RCC 7860 (cell line): ENCODE measurements around the gene PRKCD.
A peak's percentile ranks its signal among the peaks of the same experiment; 100 is the strongest.

Experiments
- DNase-seq: peaks from one replicate; pipeline ENCODE4 v3.0.0-alpha.2; 2015; ENCODE audit warnings: low spot score
- FAIRE-seq: peaks from 2 replicates; lab custom pipeline; 2012; peaks lifted over from hg19 to GRCh38; lab: Jason Lieb, UNC

Gene PRKCD

DNA sequence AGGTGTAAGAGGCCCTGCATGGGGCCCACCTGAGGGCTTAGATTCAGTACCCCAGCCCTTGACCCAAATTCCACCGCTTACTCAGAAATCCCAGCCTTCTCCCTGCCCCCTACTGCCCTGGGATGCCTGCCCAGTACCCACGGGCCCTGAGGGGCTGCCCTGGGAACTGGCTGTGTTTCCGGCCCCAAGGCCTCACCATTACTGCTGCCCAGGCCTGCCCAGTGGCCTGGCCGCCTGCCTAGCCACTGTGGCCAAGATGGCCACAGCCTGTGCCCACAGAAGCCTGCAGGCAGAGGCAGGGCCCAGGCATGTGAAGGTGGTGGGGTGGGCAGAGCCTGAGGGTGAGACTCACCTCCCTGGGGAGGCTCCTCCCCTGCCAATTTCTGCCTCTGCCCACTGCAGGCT lies 6.1 kb upstream of the PRKCD start:
- no peak for FAIRE-seq
- DNase-seq = no peak

DNA sequence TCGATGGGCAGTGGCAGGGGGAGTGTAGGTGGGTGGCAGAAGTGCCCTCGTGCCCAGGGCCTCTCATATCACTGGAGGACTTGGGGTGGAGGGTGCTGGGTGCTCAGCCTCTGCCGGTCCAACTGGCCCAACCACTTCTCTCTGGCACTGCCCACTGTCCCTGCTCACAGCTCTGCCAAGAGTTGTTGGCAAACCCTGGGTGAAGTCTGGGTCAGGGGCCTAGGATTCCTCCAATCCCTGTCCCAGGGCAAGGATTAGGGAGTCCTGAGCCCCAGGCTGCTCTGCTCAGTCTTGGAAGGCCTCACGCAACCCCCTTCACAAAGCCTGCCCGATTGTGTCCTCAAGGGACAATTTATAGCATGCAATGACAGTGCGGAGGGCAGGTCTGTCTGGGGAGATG lies 5.2 kb upstream of the PRKCD start:
- no peak for DNase-seq
- no peak for FAIRE-seq

DNA sequence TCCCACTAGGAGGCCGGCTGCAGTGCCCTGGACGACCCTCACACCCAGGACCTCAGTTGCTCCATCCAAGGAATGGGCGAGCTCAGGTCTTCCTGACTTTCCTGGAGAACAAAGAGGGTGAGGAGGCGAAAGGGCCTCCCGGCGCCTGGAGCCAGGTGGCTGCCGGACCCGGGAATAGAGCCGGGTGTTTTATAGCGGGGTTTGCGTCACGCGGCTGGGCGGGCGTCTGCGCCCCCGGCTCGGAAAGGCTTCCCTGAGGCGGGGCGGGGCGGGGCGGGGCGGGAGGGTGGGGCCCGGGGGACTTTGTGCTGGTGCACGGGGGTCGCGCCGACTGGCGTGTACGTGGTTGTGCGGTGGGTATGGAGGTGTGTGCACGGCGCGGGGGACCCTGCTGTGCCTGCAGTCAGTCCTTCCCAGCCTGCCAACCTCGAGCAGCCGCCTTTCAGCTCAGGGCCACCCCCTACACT lies 4.6 kb upstream of the PRKCD start:
- FAIRE-seq (no peak), DNase-seq (no peak)

DNA sequence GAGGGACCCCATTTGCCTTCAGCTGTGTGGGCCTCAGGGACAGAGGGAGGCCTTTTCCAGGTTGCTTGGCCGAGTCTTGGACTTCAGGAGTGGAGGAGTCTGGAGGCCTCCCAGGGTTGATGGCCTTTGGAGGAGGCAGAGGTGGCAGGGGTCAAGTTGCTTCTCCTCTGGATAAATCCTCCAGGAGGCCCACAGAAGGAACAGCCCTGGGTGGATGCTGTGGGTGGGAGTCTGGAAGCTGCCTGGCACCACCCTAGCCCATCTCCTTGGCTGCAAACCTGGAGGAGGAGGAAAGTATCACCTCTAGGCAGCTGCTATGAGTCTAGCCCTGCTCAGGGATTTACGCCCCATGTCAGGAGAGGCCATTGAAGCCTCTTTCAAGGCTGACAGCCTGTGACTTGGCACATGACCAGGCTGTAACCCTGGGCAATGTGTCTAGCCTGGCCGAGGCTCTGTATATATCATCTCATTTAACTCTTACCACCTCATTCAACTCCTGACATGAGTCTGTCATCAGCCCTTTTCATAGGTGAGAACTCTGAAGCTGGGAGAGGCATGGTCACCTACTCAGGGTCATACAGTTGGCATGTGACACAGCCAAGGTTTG lies 2.9 kb upstream of the PRKCD start:
- no peak for FAIRE-seq
- DNase-seq = no peak

DNA sequence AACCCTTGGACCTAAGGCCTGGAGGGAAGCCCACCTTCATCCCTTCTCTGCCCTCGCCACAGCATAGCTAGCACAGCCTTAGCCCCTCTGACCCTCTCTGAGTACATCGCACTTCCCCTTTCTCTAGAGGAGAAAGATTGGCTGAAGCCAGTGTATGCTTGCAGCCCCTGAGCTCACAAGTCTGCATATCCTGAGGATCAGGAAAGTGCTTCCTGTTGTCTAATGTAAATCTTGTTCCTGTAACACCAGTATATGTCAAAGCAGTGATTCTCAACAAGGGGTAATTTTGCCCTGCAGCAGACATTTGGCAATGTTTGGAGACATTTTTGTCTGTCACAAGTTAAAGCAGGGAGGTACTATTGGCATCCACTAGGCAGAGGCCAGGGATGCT lies 2.2 kb upstream of the PRKCD start:
- no peak for FAIRE-seq

DNA sequence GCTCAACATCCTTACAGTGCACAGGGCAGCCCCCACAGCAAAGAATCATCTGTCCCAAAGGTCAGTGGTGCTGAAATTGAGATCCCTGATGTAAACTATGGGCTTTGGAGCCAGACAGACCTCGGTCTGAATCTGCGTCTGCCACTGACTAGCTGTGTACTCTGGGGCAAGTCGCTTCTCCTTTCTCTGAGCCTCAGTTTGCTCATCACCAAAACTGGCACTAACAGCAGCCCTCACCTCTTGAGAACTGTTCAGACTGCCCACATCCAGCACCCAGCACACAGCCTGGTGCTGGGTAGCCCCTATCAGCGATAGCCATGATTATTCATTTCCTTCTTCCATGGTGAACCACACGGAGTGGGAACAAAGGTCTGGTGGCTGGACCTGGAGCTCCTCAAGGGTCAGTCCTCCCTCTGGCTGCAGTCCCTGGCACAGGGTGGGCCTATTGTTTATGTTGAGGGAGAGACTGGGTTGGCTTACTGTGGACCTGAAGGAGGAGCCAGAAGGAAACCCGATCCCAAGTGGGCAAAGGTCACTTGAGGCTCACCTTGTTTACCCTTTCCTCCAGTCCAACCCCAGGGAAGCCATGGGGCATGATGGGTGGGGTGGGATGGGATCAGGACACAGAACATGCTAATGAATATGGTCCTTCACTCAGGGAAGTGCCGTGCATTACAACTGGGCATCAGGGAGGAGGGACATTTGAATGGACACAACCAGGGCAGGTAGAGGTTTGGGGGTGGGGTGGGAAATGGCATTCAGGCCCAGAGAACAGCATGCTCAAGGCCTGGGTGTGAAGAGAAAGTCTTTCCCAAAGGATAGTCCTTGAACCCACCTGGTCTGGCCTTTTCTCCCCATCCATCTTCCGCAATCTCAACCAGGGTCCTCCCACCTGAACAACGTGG lies 1.6 kb upstream of the PRKCD start:
- DNase-seq = no peak
- FAIRE-seq = no peak

More for the DNA sequence above, 2.2 kb upstream of the PRKCD start:
- DNase-seq = no peak

DNA sequence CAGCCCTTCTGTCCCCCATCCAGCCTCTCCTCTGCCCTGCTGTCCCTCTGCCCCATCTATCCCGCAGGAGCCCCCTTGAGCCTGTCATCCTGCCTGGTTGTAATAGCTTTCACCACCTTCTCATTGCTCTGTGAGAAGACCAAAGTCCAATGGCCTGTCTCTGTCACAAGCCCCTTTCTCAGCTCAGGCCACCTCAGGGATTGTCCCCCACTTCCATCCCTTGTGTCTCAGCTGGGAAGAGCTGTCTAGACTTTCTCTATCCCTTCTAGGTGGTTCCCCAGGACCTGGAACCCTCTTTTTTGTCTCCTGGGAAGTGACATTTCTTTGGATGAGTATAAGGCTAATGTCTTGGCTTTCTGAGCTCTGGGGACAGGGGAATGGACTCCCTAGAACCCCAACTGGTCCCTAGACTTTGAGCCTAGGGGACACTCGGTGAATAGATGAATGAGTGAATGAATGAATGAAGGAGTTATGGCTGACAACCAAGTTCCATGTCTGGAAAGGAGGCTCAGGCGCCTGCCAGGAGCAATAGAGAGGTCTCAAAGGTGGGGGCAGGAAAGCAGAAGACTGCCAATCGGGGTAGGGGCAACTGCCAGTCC lies 849 bp upstream of the PRKCD start:
- FAIRE-seq = no peak
- DNase-seq = no peak

DNA sequence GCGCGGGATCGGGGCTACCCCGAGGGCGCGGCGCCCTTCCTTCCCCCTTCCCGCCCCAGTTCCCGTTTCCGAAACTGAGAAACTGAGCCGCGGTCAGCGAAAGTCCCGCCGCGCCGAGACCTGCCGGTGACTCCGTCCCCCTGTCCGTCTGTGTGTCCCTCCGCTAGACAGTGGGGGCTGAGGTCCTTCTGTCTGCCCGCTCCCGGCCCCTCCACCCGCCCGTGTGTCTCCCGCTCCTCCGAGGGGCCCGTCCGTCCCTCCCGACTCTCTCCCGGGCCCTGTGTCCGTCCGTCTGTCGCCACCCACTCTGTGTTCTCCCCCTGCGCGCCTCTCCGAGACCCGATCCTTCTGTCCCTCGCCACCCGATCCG lies 426 bp downstream of the PRKCD start:
- DNase-seq = no peak

DNA sequence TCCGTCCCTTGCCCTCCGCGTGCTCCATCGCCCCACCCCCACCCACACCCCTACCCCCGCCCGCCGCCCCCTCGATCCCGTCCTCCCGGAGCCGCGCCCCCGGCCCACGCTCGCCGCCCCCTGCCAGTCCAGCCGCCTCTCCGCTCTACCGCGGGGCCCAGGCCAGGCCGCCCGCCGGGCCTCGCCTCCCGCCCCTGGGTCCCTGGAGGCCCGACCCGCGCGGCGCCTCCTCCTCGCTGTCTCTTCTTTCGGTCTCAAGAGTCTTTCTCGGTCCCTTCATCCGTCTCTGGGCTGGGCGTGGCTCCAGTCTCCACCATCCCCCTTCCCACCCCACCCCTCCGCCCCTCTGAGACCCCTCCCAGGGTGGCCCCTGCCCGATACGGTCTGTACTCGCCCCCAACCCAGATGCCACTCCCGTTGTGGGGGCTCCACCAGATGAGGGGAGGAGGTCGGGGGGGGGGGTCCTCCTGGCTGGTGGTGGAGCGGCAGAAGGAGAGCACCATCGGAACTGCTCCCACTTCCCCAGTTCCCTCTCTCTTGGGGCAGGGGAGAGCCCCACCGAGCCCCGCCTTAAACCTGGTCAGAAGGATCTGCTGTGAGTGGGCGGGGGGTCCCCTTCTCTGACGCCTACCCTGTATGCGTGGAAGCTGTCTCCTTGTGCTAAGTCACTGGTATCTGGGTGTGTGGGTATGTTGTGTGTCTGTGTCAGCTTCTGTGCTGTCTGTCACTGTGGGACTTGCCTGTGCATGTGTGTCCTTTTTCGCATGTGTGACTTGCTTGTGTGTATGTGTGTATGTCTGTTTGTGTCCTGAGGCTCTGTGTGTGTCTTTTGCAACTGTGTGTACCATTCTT lies 1.0 kb downstream of the PRKCD start:
- DNase-seq (no peak), FAIRE-seq (no peak)

More for the DNA sequence above, 426 bp downstream of the PRKCD start:
- no peak for FAIRE-seq

DNA sequence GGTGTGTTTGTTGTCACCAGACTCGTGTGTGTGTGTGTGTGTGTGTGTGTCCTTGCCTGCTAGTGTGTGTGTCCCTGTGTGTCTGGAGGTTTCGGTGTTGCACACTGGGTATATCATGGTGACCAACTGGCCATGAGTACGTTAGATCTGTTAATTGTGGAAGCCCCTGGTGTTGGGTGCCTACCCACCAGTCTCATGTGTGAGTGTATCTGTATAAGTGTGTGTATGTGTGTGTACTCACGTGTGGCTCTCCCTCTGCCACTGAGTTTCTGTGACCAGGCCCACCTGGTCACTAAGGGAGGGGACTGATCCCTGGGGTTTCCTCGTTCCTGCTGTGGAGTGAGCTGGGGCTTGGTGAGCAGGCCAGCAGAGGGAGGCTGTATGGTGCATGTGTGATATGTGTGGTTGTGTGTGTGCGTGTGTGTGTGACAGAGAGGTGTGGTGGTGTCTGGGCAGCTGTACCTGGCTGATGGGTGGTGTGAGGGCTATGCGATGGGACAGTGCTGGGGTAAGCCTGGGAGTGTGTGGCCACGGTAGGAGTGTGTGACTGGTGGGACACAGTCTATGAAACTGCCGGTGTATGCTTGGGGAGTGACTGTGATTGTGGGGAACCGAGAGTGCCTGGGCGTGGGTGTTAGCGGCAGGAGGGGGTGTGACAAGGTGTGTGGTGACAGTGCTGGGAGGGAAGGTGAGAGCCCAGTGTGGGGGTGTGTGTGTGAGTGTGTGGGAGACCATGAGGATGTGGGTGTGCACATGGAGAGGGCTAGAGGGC lies 1.8 kb downstream of the PRKCD start:
- no peak for DNase-seq
- no peak for FAIRE-seq

DNA sequence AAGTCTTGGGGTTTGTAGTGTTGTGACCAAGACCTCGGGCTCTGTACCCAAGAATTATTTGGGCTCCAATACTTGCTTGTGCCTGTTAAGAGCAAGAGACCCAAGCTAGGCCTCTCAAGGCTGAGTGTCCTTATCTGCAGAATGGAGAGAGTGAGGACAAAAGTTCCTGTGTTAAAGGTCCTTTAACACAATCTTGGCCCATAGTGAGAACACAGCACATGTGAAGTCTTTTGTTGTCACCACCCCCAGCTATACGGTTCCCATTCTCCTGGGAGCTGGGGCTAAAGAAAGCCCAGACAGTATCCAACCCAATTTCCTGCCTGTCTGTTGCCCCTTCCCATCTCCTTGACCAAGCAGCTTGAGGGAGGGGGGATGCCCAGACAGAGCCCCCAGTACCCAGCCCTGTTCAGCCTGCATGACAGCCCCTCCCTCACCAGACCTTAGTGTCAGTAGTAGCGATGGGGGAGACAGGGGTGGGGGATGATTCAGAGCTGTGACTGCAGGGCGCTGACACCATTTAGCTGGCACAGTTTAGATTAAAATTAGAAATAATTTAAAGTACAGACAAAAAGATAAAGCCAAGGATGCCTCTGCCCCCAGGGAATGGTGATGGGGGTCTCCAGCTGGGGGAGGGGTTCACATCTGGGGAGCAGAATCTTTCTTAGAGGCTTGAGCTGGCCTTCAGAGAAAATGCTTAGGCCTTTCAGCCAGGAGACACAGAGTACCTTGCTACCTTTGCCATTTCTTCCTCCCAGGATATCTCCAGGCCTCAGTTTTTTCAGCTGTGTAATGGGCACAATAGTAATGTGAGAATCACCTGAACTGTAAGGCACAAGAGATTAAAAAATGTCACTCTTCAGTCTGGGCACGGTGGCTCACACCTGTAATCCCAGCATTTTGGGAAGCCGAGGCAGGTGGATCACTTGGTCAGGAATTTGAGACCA lies 2.7 kb downstream of the PRKCD start:
- FAIRE-seq = no peak
- DNase-seq = no peak

DNA sequence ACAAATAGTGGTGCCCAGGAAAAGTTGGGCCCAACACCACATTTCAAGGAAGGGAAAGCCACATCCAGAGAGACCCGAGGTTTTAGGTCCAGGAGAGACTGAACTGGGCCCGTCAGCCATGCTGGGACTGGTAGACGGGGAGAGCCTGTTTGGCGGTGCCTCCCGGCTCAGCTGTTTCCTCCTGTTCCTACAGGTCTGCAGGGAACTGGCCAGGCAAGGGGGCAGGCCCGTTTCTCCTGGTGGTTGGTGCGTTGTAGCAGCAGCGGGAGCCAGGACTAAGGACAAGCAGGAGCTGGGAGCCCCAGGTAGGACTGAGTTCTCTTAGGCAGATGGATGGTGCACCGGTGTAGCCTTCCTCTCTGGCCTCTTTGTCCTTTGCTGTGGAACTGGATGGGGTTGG lies 3.9 kb downstream of the PRKCD start:
- no peak for DNase-seq
- FAIRE-seq = no peak

DNA sequence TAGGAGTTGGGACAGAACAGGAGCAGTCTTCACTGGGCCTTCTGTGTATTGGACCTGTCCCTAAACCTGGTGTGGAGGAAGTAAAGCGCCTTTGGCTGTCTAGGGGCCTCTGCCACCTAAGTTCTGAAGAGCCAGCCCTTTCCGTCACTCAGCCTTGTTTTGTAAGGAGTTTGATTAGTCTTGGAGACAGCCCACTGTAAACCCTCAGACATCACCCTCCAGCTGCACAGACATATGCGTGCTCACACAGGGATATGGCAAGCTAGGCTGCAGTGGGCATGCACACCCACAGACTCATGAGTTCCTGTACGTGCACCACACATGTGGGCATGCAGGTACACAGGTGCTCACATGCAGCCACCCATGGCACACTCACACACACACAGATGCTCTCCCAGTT lies 5.2 kb downstream of the PRKCD start:
- DNase-seq (no peak), FAIRE-seq (no peak)

DNA sequence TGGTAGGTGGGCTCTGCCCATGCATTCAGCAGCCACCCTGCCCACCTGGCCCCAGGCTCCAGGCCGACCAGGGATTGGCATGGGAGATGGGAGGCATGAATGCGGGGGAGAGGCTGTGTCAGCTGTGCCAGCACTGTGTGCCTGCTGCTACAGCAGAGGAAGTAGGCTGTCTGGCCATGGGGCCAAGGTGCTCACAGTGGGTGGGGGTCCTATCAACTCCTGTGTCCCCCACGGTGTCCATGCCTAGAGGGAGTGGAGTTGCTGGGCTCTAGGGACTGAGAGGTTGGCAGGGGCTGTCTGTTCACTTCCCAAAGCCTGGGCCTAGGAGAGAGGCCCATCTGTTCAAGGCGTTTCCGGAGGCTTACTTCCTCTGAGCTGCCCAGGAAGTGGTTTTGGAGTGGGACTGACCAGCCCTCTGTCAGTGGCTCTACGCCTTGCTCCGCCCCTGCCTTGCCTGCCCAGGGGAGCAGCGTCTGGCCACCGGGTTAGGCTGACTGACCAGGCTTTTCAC lies 5.8 kb downstream of the PRKCD start:
- peak; percentile 42 for DNase-seq
- FAIRE-seq = no peak

DNA sequence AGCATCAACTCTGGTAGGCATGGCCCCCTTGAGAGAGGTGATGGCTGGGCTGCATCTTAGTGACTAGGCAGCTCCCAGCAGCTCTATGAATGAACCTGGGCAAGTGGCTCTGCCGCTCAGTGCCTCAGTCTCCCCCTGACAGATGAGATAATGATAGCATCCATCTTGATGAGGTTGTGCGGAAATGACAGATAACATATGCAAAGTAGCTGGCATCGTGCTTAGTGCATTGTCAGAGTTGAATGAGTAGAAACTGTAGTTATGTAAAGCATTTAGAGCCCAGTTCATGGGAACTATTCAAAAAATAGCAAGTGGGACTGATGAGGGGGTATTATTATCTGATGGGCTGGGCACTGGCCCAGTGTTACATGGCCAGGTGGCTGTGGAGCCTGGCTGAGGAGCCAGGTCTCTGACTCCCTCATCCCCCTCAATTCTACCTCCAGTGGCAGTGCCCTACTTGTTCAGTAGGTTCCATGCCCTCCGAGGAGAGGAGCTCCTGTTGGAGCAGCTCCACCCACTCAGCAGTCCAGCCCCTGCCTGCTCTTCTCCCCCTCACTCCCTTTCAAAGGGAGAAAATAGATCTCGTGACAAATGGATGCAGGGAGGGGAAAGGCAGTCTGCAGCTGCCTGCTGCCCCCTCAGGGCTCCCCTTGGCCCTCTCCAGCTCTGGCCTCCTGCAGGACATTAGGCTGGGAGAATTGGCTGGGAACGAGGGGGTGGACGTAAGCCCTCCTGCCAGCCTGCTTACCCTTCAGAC lies 6.6 kb downstream of the PRKCD start:
- DNase-seq (no peak), FAIRE-seq (no peak)

DNA sequence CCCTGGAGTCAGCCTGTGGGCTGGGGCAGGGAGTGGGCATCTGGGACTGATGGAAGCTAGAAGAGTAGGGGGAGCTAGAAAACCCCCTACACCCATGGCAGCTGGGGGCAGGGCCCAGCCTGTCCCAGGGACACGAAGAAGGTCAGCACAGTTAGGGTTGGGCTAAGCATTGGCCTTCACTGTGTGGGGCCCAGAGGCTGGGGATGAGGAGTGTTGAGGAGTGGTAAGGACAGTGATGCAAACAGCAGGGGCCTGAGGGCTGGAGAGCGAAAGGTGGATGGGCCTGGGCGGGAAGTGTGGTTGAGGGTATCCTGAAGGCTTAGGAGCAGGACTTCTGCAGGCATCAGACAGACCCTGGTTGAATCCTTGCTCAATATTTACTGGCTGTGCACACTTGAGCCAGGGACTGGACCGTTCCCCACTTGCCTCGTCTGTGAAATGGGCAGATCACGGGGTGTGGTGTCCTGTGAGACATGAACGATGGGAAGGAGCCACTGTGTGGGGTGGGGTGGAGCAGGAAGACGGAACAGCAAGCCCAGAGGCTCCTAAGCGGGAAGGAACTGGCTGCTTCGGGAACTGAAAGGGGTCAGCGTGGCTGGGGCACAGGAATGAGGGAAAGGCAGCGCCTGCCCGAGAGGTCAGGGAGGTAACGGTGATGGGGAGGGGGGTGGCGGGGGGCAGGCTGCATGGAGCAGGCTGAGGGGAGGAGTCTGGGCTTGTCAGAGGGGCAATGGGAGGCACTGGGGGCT lies 7.3 kb downstream of the PRKCD start:
- DNase-seq (no peak), FAIRE-seq (no peak)

DNA sequence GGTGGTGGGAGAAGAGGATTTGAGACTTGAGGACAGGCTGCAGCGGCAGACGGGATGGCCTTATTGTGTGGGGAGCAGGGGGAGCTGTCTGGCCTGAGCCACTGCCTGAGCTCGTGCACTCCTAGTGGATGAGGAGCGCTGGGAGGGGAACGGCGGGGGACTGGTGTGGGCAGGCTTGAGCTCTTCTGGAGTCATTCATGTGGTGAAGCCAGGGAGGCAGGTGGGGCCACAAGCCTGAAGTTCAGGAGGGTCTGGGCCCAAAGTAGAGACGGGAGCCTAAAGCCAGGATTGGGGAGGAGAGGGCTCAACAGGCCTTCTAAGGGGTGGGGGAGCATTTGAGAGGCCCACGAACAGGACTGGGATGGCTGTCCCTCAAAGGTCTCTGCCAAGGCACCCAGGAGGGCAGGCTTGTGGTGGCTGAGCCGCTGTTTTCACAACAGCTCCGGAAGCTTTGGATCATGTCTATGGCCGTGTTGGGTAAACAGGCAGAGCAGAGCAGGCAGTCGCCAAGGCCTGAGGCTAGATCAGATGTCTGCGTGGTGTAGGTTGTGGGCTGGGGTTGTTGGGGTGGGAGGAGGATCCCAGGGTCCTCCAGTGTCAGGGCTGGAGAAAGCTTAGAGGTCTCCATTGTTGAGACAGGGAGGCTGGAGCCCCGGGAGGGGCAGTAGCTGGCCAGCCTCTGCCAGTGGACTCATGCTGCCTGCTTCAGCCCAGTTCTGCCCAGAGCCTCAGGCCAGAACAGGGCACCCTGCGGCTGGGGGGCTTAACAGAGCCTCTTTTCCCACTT lies 8.2 kb downstream of the PRKCD start:
- DNase-seq (no peak), FAIRE-seq (no peak)
